Amygdala (tissue), 56 donors: ENCODE data around the gene ZNF668.
A peak's percentile ranks its signal among the peaks of the same experiment; 100 is the strongest.
"Not testable (repeated sequence)": the region's sequence is repeated elsewhere in the genome, so short reads cannot be mapped to it uniquely, and the experiment has no call there.

Source experiments
- DNase-seq, 56 donors: peaks; one replicate each; lab custom pipeline; 2025; lab: John Stamatoyannopoulos, UW

ZNF668 gene

GRCh38 chr16:31105677-31106213, 31.7 kb upstream of the ZNF668 start:
- peak in 49 of 56 donors; percentile 14 to 85 (median 49) for DNase-seq

- not testable (repeated sequence) for DNase-seq
Observed at GRCh38 chr16:31100876-31101641, 27.0 kb upstream of the ZNF668 start.

- no peak for DNase-seq
Observed at GRCh38 chr16:31099860-31100638, 26.0 kb upstream of the ZNF668 start.

- DNase-seq, result peak in 55 of 56 donors; percentile 26 to 96 (median 89)
Observed at GRCh38 chr16:31094424-31095120, 20.5 kb upstream of the ZNF668 start, which contains the start of gene VKORC1. TSS of gene VKORC1 (minus strand) at chr16:31094797. CDS start at chr16:31094729, 68 bp downstream.

GRCh38 chr16:31094088-31094423, 20.0 kb upstream of the ZNF668 start:
- DNase-seq, result peak in 8 of 56 donors; percentile 17 to 52 (median 42)

- DNase-seq, result peak in 45 of 56 donors; percentile 9 to 78 (median 51)
Observed at GRCh38 chr16:31093132-31093703, 19.2 kb upstream of the ZNF668 start.

- DNase-seq, result peak in 1 of 56 donors; percentile 1
Observed at GRCh38 chr16:31092330-31092729, 18.3 kb upstream of the ZNF668 start.

- DNase-seq, result no peak
Observed at GRCh38 chr16:31090540-31090939, 16.5 kb upstream of the ZNF668 start.

- DNase-seq, result no peak
Observed at GRCh38 chr16:31089199-31089598, 15.2 kb upstream of the ZNF668 start.

- no peak for DNase-seq
Observed at GRCh38 chr16:31088459-31089183, 14.6 kb upstream of the ZNF668 start, which contains the start of gene PRSS53. TSS of gene PRSS53 (minus strand) at chr16:31088943. CDS start at chr16:31088809, 134 bp downstream.

GRCh38 chr16:31087971-31088370, 13.9 kb upstream of the ZNF668 start:
- peak in 1 of 56 donors; percentile 15 for DNase-seq

GRCh38 chr16:31087481-31087880, 13.4 kb upstream of the ZNF668 start:
- no peak for DNase-seq

GRCh38 chr16:31086629-31086906, 12.5 kb upstream of the ZNF668 start:
- no peak for DNase-seq

GRCh38 chr16:31085873-31086628, 12.0 kb upstream of the ZNF668 start:
- no peak for DNase-seq

- DNase-seq, result no peak
Observed at GRCh38 chr16:31085411-31085810, 11.4 kb upstream of the ZNF668 start.

GRCh38 chr16:31084584-31085302, 10.7 kb upstream of the ZNF668 start:
- DNase-seq, result no peak

GRCh38 chr16:31083981-31084380, 9.9 kb upstream of the ZNF668 start:
- DNase-seq, result no peak

- no peak for DNase-seq
Observed at GRCh38 chr16:31083556-31083955, 9.5 kb upstream of the ZNF668 start.
